ENCODE data around the gene CDK5RAP1. TPM values are rescaled to one million over a fixed set of nuclear protein-coding genes. Genes with fewer than 3 reads are reported as not detected.
A peak's percentile ranks its signal among the peaks of the same experiment; 100 is the strongest.
"Not testable (repeated sequence)": the region's sequence is repeated elsewhere in the genome, so short reads cannot be mapped to it uniquely, and the experiment has no call there.

Gene CDK5RAP1
- total RNA-seq = 10 to 100 TPM; 40.0 to 41.5 TPM

- H3K27me3 Mint-ChIP-seq = no peaks in the 10 kb centered on the region
Measured at GRCh38 chr20:33401184-33401920, at the start of gene CDK5RAP1. Gene CDK5RAP1 (minus strand): TSS chr20:33401519. CDS start chr20:33397064, 4,455 bp downstream.

GRCh38 chr20:33450867-33451266, 49.5 kb upstream of the CDK5RAP1 start:
- H3K27me3 Mint-ChIP-seq = no peaks in the 10 kb centered on the region
- peaks cover 9% of the 10 kb centered on the region for H3K4me1 Mint-ChIP-seq
- no peaks in the 10 kb centered on the region for H3K36me3 Mint-ChIP-seq
- H3K9me3 Mint-ChIP-seq = peaks cover 1% of the 10 kb centered on the region
- DNase-seq = no peak
- no peak overlapping the region for H3K4me3 Mint-ChIP-seq
- POLR2A ChIA-PET = no interaction called here
- no peak for ATAC-seq (ENCODE audit: low read depth)
- no peak overlapping the region for H3K27ac Mint-ChIP-seq

More at GRCh38 chr20:33401184-33401920, at the start of gene CDK5RAP1:
- Mint-ChIP-seq H3K36me3 (peaks cover 6% of the 10 kb centered on the region), H3K9me3 (no peaks in the 10 kb centered on the region), H3K4me1 (peaks cover 22% of the 10 kb centered on the region), H3K27ac (peak within 1 kb of the TSS; percentile 90), H3K4me3 (peak within 1 kb of the TSS; percentile 92)
- ATAC-seq (ENCODE audit: low read depth) (peak; percentile 95), DNase-seq (peak; percentile 82)
- POLR2A ChIA-PET = interaction anchor here (1.0 to 4.6 kb wide), 7 partner anchors 9 to 711 kb away, joined by 3 to 34 read pairs (median 4); partner anchors contain the start of genes ACTL10, CBFA2T2, EIF2S2 and SNTA1

- H3K4me3 Mint-ChIP-seq = no peak overlapping the region
Measured at GRCh38 chr20:33445881-33446625, 44.7 kb upstream of the CDK5RAP1 start.

GRCh38 chr20:33444797-33445560, 43.7 kb upstream of the CDK5RAP1 start:
- DNase-seq (peak; percentile 40), ATAC-seq (ENCODE audit: low read depth) (no peak)
- Mint-ChIP-seq H3K27ac (peak overlapping the region; percentile 92), H3K27me3 (peaks cover 7% of the 10 kb centered on the region), H3K36me3 (no peaks in the 10 kb centered on the region), H3K4me3 (peak overlapping the region; percentile 91), H3K9me3 (peaks cover 1% of the 10 kb centered on the region), H3K4me1 (peaks cover 21% of the 10 kb centered on the region)
- POLR2A ChIA-PET = interaction anchor here (0.5 to 3.1 kb wide), 10 partner anchors 11 to 920 kb away, joined by 3 to 34 read pairs (median 5); partner anchors contain the start of genes ACTL10, CBFA2T2, CDK5RAP1 and PXMP4

More at GRCh38 chr20:33445881-33446625, 44.7 kb upstream of the CDK5RAP1 start:
- Mint-ChIP-seq H3K36me3 (no peaks in the 10 kb centered on the region), H3K4me1 (peaks cover 21% of the 10 kb centered on the region), H3K27ac (no peak overlapping the region), H3K9me3 (peaks cover 1% of the 10 kb centered on the region), H3K27me3 (peaks cover 6% of the 10 kb centered on the region)
- DNase-seq (no peak), ATAC-seq (ENCODE audit: low read depth) (no peak)
- POLR2A ChIA-PET = no interaction called here

- H3K27me3 Mint-ChIP-seq = peaks cover 7% of the 10 kb centered on the region
- peak; percentile 89 for ATAC-seq (ENCODE audit: low read depth)
- POLR2A ChIA-PET = interaction anchor here (0.6 to 3.1 kb wide), 12 partner anchors 12 to 668 kb away, joined by 3 to 34 read pairs (median 4); partner anchors contain the start of genes ACTL10, CBFA2T2, CDK5RAP1 and EIF2S2
Measured at GRCh38 chr20:33443512-33444239, 42.4 kb upstream of the CDK5RAP1 start, which contains the start of gene SNTA1. Gene SNTA1 (minus strand): TSS chr20:33443763. CDS start chr20:33443620, 143 bp downstream.

GRCh38 chr20:33443006-33443511, 41.7 kb upstream of the CDK5RAP1 start:
- H3K4me1 Mint-ChIP-seq = peaks cover 21% of the 10 kb centered on the region
- DNase-seq = no peak
- H3K4me3 Mint-ChIP-seq = peak overlapping the region; percentile 81
- H3K9me3 Mint-ChIP-seq = no peaks in the 10 kb centered on the region
- POLR2A ChIA-PET = interaction anchor here (1.0 to 3.1 kb wide), 9 partner anchors 11 to 669 kb away, joined by 3 to 34 read pairs (median 5); partner anchors contain the start of genes ACTL10, CBFA2T2, CDK5RAP1 and EIF2S2
- peak; percentile 8 for ATAC-seq (ENCODE audit: low read depth)
- peaks cover 7% of the 10 kb centered on the region for H3K27me3 Mint-ChIP-seq
- no peaks in the 10 kb centered on the region for H3K36me3 Mint-ChIP-seq
- peak overlapping the region; percentile 56 for H3K27ac Mint-ChIP-seq

More at GRCh38 chr20:33443512-33444239, 42.4 kb upstream of the CDK5RAP1 start, which contains the start of gene SNTA1:
- Mint-ChIP-seq H3K9me3 (peaks cover 1% of the 10 kb centered on the region), H3K36me3 (no peaks in the 10 kb centered on the region), H3K4me3 (peak within 1 kb of the TSS; percentile 91), H3K4me1 (peaks cover 21% of the 10 kb centered on the region), H3K27ac (peak within 1 kb of the TSS; percentile 92)
- peak; percentile 90 for DNase-seq

- Mint-ChIP-seq H3K4me1 (peaks cover 21% of the 10 kb centered on the region), H3K36me3 (no peaks in the 10 kb centered on the region), H3K27me3 (peaks cover 7% of the 10 kb centered on the region), H3K4me3 (peak overlapping the region; percentile 81), H3K9me3 (no peaks in the 10 kb centered on the region), H3K27ac (peak overlapping the region; percentile 56)
- DNase-seq = peak; percentile 33
- no peak for ATAC-seq (ENCODE audit: low read depth)
- POLR2A ChIA-PET = interaction anchor here (1.2 to 3.1 kb wide), 5 partner anchors 11 to 237 kb away, joined by 3 to 34 read pairs (median 4); partner anchors contain the start of genes CBFA2T2 and CDK5RAP1
Measured at GRCh38 chr20:33442136-33443005, 41.1 kb upstream of the CDK5RAP1 start.

- ATAC-seq (ENCODE audit: low read depth) (no peak), DNase-seq (no peak)
- Mint-ChIP-seq H3K9me3 (no peaks in the 10 kb centered on the region), H3K4me3 (no peak overlapping the region), H3K4me1 (peaks cover 17% of the 10 kb centered on the region), H3K36me3 (no peaks in the 10 kb centered on the region), H3K27ac (no peak overlapping the region), H3K27me3 (peaks cover 7% of the 10 kb centered on the region)
- POLR2A ChIA-PET = no interaction called here
Measured at GRCh38 chr20:33441142-33441955, 40.0 kb upstream of the CDK5RAP1 start.

- H3K27me3 Mint-ChIP-seq; H3K27ac Mint-ChIP-seq; DNase-seq; H3K9me3 Mint-ChIP-seq; H3K4me3 Mint-ChIP-seq; H3K36me3 Mint-ChIP-seq; POLR2A ChIA-PET; ATAC-seq (ENCODE audit: low read depth): not testable (repeated sequence)
- peaks cover 11% of the 10 kb centered on the region for H3K4me1 Mint-ChIP-seq
Measured at GRCh38 chr20:33440562-33440961, 39.2 kb upstream of the CDK5RAP1 start.

- POLR2A ChIA-PET = no interaction called here
- DNase-seq (no peak), ATAC-seq (ENCODE audit: low read depth) (no peak)
- Mint-ChIP-seq H3K4me3 (no peak overlapping the region), H3K27ac (no peak overlapping the region), H3K4me1 (peaks cover 4% of the 10 kb centered on the region), H3K36me3 (peaks cover 3% of the 10 kb centered on the region), H3K9me3 (no peaks in the 10 kb centered on the region), H3K27me3 (peaks cover 7% of the 10 kb centered on the region)
Measured at GRCh38 chr20:33438481-33438880, 37.2 kb upstream of the CDK5RAP1 start.
